Esophagus squamous epithelium (tissue), 5 donors: ENCODE results near the gene ANKH. TPM values are rescaled to one million over a fixed set of nuclear protein-coding genes. Genes with fewer than 3 reads are reported as not detected.

ENCODE experiments used
- DNase-seq: peaks from one replicate; lab custom pipeline; 2025; lab: John Stamatoyannopoulos, UW
- H3K27ac ChIP-seq, 4 donors: fragments of 200-600 bp; sonication (generic); one replicate each; pipeline ENCODE4 v1.5.1; 2016 to 2019; ENCODE audit warnings: mild to moderate bottlenecking in 1 of 4
- H3K27me3 ChIP-seq, 4 donors: fragments of 200-600 bp; sonication (generic); 1 replicate in 3 of 4; 2 replicates in 1 of 4; pipeline versions ENCODE4 v1.5.1 to v1.6.0; 2017 to 2021; ENCODE audit warnings: antibody characterized with exemption in 1 of 4
- H3K36me3 ChIP-seq, 3 donors: fragments of 200-600 bp; sonication (generic); one replicate each; pipeline ENCODE4 v1.5.1; 2016 to 2019
- H3K4me1 ChIP-seq, 3 donors: fragments of 200-600 bp; sonication (generic); one replicate each; pipeline ENCODE4 v1.5.1; 2017 to 2019
- H3K4me3 ChIP-seq, 4 donors: fragments of 200-600 bp; sonication (generic); 1 replicate in 3 of 4; 2 replicates in 1 of 4; pipeline ENCODE4 v1.5.1; 2016 to 2019; ENCODE audit warnings: mild to moderate bottlenecking in 2 of 4, moderate library complexity in 1 of 4
- H3K9me3 ChIP-seq, 3 donors: fragments of 200-600 bp; sonication (generic); one replicate each; pipeline ENCODE4 v1.5.1; 2016 to 2019
- CTCF ChIP-seq, 6 experiments: fragments of 450-650 bp in 4 of 6; fragments of 200-600 bp in 2 of 6; sonication (generic) in 2 of 6; IDR thresholded peaks; one replicate each; pipeline ENCODE4 v1.5.1; 2016 to 2019; ENCODE audit warnings: antibody characterized with exemption in 6 of 6, mild to moderate bottlenecking in 4 of 6, moderate library complexity in 4 of 6
- POLR2A ChIP-seq, 4 donors: fragments of 450-650 bp; IDR thresholded peaks; one replicate each; pipeline ENCODE4 v1.6.1; 2017; ENCODE audit warnings: antibody characterized with exemption in 4 of 4, mild to moderate bottlenecking in 4 of 4, moderate library complexity in 3 of 4
- WGBS, 2 donors: methylation state at CpG; one replicate each; pipeline ENCODE4 v1.1.5; 2018; 5-methylcytosine and 5-hydroxymethylcytosine counted together
- intact Hi-C: fragments of 100-400 bp; cut with DNase I; formaldehyde crosslinking; loops from one replicate; pipeline ENCODE4 v1.15.0; 2022
- total RNA-seq, 4 donors: library from RNA; depleted of rRNA; stranded (reverse); fragments of >200 nt; gene quantifications; one replicate each; pipeline ENCODE4 v1.1.0, GENCODE V29; 2016
- donor health status: DM: yes; HTN: yes; CAD: no.

ANKH gene
- total RNA-seq, 4 donors from 2014 or later, result 10.0 to 38.0 (median 16.7) TPM

DNA sequence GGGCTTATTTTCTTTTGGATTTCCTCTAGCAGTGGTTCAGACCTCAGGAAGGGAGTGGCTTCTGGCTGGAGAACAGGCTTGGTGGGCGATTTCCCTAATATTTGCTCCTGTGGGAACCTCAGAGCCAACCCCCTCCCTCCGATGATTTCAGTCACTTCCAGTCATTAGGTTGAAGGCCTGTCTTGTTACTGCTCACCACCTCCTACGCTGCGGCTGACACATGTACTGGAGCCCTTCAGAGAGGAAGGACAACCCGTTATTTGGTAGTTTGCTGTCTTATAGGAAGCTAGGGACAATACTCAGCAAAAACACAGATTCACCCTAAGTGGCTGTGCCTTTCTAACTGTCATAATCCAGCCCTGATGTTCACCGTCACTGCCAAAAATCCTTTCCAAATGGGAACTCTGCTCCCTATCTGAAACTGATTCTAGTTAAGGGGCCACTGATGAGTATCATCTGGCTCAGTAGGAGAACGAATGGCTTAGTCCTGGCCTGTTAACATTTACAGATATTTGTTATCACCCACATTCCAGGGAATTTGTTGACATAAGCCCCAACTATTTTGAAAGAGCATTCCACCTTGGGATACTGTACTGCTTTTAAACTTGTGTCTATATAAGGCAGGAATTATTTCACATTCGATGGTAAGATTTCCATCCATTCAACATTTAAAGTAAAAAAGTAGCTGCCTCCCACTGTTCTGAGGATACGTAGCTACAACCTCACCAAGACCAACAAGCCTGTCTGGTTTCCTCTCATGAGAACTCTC is 29.3 kb upstream of the ANKH start:
- Histone ChIP-seq H3K4me3 (no peak overlapping the region), H3K27ac (peak overlapping the region in 2 of 4 donors; percentile 0 to 62), H3K36me3 (no peaks in the 10 kb centered on the region), H3K9me3 (no peaks in the 10 kb centered on the region), H3K4me1 (peaks cover 0 to 16% (median 9%) of the 10 kb centered on the region in 3 donors), H3K27me3 (no peaks in the 10 kb centered on the region)
- DNase-seq, result no peak
- intact Hi-C loops, result no loop called here
- no peak for TF ChIP-seq CTCF (IDR thresholded peaks at IDR 0.05)
- TF ChIP-seq POLR2A (IDR thresholded peaks at IDR 0.05), result no peak
- 77 to 84% methylated on average over 6 to 8 of the region's 9 CpGs for WGBS, 2 donors

DNA sequence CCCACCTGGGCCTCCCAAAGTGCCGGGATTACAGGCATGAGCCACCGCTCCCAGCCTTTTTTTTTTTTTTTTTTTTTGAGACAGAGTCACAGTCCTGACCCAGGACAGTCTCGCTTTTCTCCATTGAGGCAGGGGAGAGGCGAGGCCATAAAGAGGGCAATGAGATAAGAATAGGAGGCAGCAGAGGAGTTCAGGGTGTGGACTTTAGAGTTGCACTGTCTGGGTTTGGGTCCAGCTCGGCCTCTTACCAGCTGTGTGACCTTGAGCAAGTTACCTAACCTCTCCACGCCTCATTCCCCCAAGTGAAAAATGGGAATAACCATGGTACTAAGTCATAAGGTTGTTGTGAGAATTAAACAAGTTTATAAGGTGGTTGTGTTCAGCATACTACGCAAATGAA is 24.6 kb upstream of the ANKH start:
- H3K36me3 ChIP-seq, result no peaks in the 10 kb centered on the region
- no peak overlapping the region for H3K4me3 ChIP-seq
- no peak for DNase-seq
- intact Hi-C loops, result no loop called here
- H3K27me3 ChIP-seq, result no peaks in the 10 kb centered on the region
- H3K27ac ChIP-seq, result no peak overlapping the region
- TF ChIP-seq POLR2A (IDR thresholded peaks at IDR 0.05) (no peak), CTCF (IDR thresholded peaks at IDR 0.05) (no peak)
- no peaks in the 10 kb centered on the region for H3K9me3 ChIP-seq
- H3K4me1 ChIP-seq, result peaks cover 0 to 7% (median 3%) of the 10 kb centered on the region in 3 donors
- WGBS, 2 donors, result 70 to 90% methylated on average over 4 to 5 of the region's 7 CpGs

DNA sequence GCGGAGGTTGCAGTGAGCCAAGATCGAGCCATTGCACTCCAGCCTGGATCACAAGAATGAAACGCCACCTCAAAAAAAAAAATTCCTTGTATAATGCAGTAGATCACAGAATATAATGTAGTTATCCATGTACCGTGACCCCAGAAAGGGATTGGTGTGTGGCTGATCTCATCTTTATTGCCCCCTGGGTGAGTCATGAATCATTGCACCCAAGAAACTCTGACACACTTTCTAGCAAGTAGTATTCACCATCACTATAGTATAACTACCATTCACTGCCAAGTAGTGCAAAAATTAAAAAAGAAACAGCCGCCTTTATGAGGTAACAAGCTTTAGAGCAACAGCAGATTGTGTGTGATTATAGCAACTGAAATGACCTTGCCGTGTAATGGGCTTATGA is 23.7 kb upstream of the ANKH start:
- no peak for TF ChIP-seq POLR2A (IDR thresholded peaks at IDR 0.05)
- Histone ChIP-seq H3K27me3 (no peaks in the 10 kb centered on the region), H3K4me3 (no peak overlapping the region), H3K9me3 (no peaks in the 10 kb centered on the region), H3K4me1 (no peaks in the 10 kb centered on the region), H3K36me3 (no peaks in the 10 kb centered on the region), H3K27ac (no peak overlapping the region)
- intact Hi-C loops, result no loop called here
- DNase-seq, result no peak
- 85 to 87% methylated on average over 6 of the region's 6 CpGs for WGBS, 2 donors

DNA sequence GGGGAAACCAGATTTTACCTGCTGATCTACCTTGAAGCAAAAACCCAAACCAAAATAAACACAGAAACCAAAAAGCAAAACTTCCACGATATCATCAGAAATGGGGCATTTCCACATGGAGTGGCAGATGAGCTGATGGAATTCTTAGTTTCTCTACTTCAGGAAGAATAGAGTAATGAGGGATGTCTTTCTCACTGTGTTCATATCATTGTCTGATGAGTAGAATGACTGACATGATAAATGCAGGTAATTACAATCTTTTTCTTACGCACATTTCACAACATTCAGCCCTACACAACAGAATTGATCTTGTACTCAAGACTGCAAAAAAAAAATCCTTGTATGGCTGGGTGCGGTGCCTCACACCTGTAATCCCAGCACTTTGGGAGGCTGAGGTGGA is 23.2 kb upstream of the ANKH start:
- intact Hi-C loops, result no loop called here
- Histone ChIP-seq H3K9me3 (no peaks in the 10 kb centered on the region), H3K4me1 (no peaks in the 10 kb centered on the region), H3K27me3 (no peaks in the 10 kb centered on the region), H3K36me3 (no peaks in the 10 kb centered on the region), H3K27ac (no peak overlapping the region), H3K4me3 (no peak overlapping the region)
- 84 to 92% methylated on average over 3 of the region's 3 CpGs for WGBS, 2 donors
- no peak for TF ChIP-seq CTCF (IDR thresholded peaks at IDR 0.05)
- no peak for TF ChIP-seq POLR2A (IDR thresholded peaks at IDR 0.05)
- DNase-seq, result no peak

GRCh38 chr5:14893381-14893780 is 21.8 kb upstream of the ANKH start:
- Histone ChIP-seq H3K4me3 (no peak overlapping the region), H3K27ac (no peak overlapping the region), H3K9me3 (no peaks in the 10 kb centered on the region), H3K36me3 (no peaks in the 10 kb centered on the region), H3K4me1 (no peaks in the 10 kb centered on the region), H3K27me3 (no peaks in the 10 kb centered on the region)
- intact Hi-C loops, result no loop called here
- TF ChIP-seq POLR2A (IDR thresholded peaks at IDR 0.05), result no peak
- no peak for TF ChIP-seq CTCF (IDR thresholded peaks at IDR 0.05)
- no peak for DNase-seq
